Measurements from ENCODE around the gene ZCCHC4. TPM values are rescaled to one million over a fixed set of nuclear protein-coding genes. Genes with fewer than 3 reads are reported as not detected.
A peak's percentile ranks its signal among the peaks of the same experiment; 100 is the strongest.
"Not testable (repeated sequence)": the region's sequence is repeated elsewhere in the genome, so short reads cannot be mapped to it uniquely, and the experiment has no call there.

The ZCCHC4 gene
- polyA plus RNA-seq, 1 donor = 12.2 TPM

DNA sequence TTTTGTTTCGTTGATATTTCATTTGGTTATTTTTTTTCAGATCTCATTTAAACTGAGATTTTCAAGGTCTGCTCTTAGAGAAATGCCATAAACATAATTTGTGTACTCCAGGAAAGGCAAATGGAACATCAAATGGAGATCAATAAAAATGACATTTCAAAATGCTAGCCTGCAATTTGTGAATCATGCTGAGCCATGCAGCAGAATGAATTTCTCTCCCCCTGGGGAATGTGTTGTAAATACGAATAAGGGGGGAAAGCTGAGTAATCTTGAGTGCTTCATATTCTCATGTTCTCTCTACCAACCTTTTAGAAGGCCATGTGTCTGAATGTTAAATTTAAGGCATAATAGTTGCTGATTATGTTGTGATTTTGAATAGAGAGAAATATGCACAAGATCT, 7.8 kb downstream of the ZCCHC4 start:
- no peaks in the 10 kb centered on the region for H3K4me1 ChIP-seq (ENCODE audit: control insufficient read depth, insufficient read depth, low read length)
- no peak overlapping the region for H3K4me3 ChIP-seq (ENCODE audit: low read length)
- no peaks in the 10 kb centered on the region for H3K27me3 ChIP-seq (ENCODE audit: control insufficient read depth, insufficient read depth, low read length)
- WGBS (ENCODE audit: insufficient coverage, low lambda C conversion rate) = 100% methylated on average over 1 of the region's 2 CpGs
- H3K27ac ChIP-seq (ENCODE audit: low read length) = no peak overlapping the region
- peaks cover 25% of the 10 kb centered on the region for H3K36me3 ChIP-seq (ENCODE audit: control insufficient read depth, insufficient read depth, low read length)
- no peak for DNase-seq
- H3K9me3 ChIP-seq (ENCODE audit: control insufficient read depth, low read depth, low read length) = no peaks in the 10 kb centered on the region

DNA sequence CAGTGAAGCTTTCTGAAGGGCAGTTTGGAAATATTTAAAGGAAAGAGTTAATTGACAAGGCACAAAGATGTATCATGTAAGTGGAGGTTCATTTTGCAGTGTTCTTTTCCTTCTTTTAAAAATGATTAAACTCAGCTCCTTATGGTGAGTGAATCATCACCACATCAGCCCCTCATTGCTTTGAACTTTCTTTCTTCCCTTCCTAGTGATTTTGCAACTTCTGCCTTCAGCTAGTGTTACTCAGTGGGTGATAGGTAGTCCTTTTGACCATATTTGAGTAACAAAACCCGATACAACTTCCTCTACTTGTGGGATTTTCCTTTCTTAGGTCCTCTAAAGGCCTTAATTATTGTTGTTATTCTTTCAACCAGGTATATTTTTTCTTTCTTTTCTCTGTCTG, 8.2 kb downstream of the ZCCHC4 start:
- H3K9me3 ChIP-seq (ENCODE audit: control insufficient read depth, low read depth, low read length) = no peaks in the 10 kb centered on the region
- 71% methylated on average over 1 of the region's 1 CpG for WGBS (ENCODE audit: insufficient coverage, low lambda C conversion rate)
- DNase-seq = no peak
- H3K4me3 ChIP-seq (ENCODE audit: low read length) = no peak overlapping the region
- no peak overlapping the region for H3K27ac ChIP-seq (ENCODE audit: low read length)
- H3K36me3 ChIP-seq (ENCODE audit: control insufficient read depth, insufficient read depth, low read length) = peaks cover 20% of the 10 kb centered on the region
- H3K4me1 ChIP-seq (ENCODE audit: control insufficient read depth, insufficient read depth, low read length) = no peaks in the 10 kb centered on the region
- H3K27me3 ChIP-seq (ENCODE audit: control insufficient read depth, insufficient read depth, low read length) = no peaks in the 10 kb centered on the region

DNA sequence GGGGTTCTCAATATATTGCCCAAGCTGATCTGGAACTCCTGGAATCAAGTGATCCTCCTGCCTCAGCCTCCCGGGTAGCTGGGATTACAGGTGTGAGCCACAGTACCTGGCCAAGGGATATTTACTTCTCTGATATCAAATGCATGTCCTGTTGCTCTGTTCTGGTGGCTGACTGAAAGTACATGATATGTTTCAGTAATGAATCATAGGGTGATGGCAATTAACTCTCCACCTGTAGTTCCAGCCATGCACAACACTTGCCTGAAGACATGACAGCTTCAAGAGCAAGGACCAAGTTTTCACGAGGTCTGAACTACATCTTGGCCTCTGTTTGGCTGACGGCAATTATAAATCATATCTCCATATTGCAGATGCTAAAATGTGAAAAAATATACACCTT, 9.1 kb downstream of the ZCCHC4 start:
- no peak overlapping the region for H3K4me3 ChIP-seq (ENCODE audit: low read length)
- WGBS (ENCODE audit: insufficient coverage, low lambda C conversion rate) = no CpG with 5 or more reads among the region's 3 CpGs
- no peak overlapping the region for H3K27ac ChIP-seq (ENCODE audit: low read length)
- H3K9me3 ChIP-seq (ENCODE audit: control insufficient read depth, low read depth, low read length) = no peaks in the 10 kb centered on the region
- DNase-seq = no peak
- no peaks in the 10 kb centered on the region for H3K4me1 ChIP-seq (ENCODE audit: control insufficient read depth, insufficient read depth, low read length)
- H3K27me3 ChIP-seq (ENCODE audit: control insufficient read depth, insufficient read depth, low read length) = no peaks in the 10 kb centered on the region
- peaks cover 17% of the 10 kb centered on the region for H3K36me3 ChIP-seq (ENCODE audit: control insufficient read depth, insufficient read depth, low read length)

DNA sequence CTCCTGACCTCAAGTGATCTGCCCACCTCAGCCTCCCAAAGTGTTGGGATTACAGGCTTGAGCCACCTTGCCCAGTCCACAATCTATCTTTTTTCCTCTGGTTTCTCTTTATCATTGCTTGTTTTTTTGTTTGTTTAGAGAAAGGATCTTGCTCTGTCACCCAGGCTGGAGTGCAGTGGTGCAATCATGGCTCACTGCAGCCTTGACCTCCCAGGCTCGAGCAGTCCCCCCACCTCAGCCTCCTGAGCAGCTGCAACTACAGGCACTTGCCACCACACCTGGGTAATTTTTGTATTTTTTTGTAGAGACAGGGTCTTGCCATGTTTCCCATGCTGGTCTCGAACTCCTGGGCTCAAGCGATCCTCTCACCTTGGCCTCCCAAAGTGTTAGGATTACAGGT, 15.9 kb downstream of the ZCCHC4 start:
- H3K36me3 ChIP-seq (ENCODE audit: control insufficient read depth, insufficient read depth, low read length); H3K4me3 ChIP-seq (ENCODE audit: low read length); H3K4me1 ChIP-seq (ENCODE audit: control insufficient read depth, insufficient read depth, low read length); H3K27ac ChIP-seq (ENCODE audit: low read length); DNase-seq; H3K27me3 ChIP-seq (ENCODE audit: control insufficient read depth, insufficient read depth, low read length); H3K9me3 ChIP-seq (ENCODE audit: control insufficient read depth, low read depth, low read length): not testable (repeated sequence)
- no CpG with 5 or more reads among the region's 3 CpGs for WGBS (ENCODE audit: insufficient coverage, low lambda C conversion rate)

DNA sequence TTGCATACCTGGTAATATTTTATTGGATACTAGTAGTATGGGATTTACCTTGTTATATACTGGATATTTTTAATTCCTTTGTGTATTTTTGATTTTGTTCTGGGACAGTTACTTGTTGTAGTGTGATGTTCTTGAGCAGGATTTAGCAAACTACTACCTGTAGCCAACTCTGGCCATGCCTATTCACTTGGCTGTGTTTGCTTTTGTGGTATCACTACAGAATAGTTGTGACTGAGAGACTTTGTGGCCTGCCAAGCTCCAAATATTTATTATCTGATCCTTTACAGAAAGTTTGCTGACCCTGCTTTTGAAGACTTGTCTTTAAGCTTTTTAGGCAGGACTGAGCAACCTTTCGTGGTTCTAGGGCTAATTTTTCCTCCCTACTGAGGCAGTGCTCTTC, 17.8 kb downstream of the ZCCHC4 start:
- H3K4me1 ChIP-seq (ENCODE audit: control insufficient read depth, insufficient read depth, low read length) = no peaks in the 10 kb centered on the region
- no CpG with 5 or more reads among the region's 1 CpG for WGBS (ENCODE audit: insufficient coverage, low lambda C conversion rate)
- no peak overlapping the region for H3K27ac ChIP-seq (ENCODE audit: low read length)
- no peak overlapping the region for H3K4me3 ChIP-seq (ENCODE audit: low read length)
- H3K27me3 ChIP-seq (ENCODE audit: control insufficient read depth, insufficient read depth, low read length) = no peaks in the 10 kb centered on the region
- no peaks in the 10 kb centered on the region for H3K9me3 ChIP-seq (ENCODE audit: control insufficient read depth, low read depth, low read length)
- no peak for DNase-seq
- H3K36me3 ChIP-seq (ENCODE audit: control insufficient read depth, insufficient read depth, low read length) = peaks cover 13% of the 10 kb centered on the region

DNA sequence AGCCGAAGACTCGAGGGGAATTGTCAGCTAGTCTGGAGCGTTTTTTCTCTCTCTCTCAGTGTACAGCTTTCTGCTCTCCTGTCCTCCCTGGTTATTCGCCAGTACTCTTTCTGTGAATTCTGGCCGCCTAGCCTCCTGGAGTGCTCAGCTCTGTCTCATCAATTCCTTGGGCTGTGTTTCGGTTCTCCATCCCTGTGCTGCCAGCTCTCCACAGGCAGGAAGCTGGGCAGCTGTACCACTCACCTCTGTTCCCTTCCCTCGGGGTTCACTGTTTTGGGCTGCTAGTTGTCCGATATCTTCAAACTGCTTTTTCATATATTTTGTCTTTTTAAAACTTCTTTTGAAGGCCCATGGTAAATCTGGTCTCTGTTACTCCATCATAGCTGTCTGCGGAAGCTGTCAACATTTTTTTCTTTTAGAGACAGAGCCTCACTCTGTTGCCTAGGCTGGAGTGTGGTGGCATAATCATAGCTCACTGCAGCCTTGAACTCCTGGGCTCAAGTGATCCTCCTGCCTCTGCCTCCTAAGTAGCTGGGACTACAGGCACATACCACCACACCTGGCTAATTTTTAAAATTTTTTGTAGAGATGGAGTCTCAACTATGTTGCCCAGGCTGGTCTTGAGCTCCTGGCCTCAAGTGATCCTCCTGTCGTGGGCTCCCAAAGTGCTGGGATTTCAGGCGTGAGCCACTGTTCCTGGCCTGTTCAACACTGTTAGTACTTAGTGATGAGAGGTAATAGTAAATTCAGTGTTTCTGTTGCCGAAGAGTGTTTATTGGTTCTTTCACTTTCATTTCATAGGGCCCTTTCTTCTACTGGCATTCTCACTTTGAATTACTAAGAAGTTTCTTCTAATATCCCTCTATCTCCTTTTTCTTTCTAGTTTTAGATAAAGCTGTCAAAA, 18.6 kb downstream of the ZCCHC4 start:
- Histone ChIP-seq H3K27ac (ENCODE audit: low read length) (no peak overlapping the region), H3K36me3 (ENCODE audit: control insufficient read depth, insufficient read depth, low read length) (peaks cover 13% of the 10 kb centered on the region), H3K9me3 (ENCODE audit: control insufficient read depth, low read depth, low read length) (no peaks in the 10 kb centered on the region), H3K4me1 (ENCODE audit: control insufficient read depth, insufficient read depth, low read length) (no peaks in the 10 kb centered on the region), H3K4me3 (ENCODE audit: low read length) (no peak overlapping the region), H3K27me3 (ENCODE audit: control insufficient read depth, insufficient read depth, low read length) (no peaks in the 10 kb centered on the region)
- DNase-seq = peak in 1 of 2 donors; percentile 20
- 93% methylated on average over 5 of the region's 12 CpGs for WGBS (ENCODE audit: insufficient coverage, low lambda C conversion rate)

DNA sequence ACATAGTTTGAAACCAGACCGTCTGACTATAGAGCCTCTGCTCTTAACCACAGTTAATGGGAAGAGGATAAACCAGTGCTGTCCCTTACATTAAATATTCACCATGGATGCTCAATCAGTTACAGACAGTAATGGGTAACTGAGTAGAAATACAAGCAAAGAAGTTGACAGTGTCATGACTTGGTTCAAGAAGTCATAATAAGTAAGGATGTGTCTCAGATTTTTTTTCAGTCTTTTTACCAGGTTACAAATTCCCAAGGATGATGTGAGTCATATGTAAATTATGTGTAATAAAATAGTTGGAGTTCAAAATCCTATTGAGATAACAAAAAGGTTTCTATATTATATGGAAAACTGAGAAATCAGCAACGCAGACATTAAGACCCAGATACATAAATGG, 31.1 kb downstream of the ZCCHC4 start:
- H3K4me3 ChIP-seq (ENCODE audit: low read length) = no peak overlapping the region
- H3K27me3 ChIP-seq (ENCODE audit: control insufficient read depth, insufficient read depth, low read length) = no peaks in the 10 kb centered on the region
- no peaks in the 10 kb centered on the region for H3K9me3 ChIP-seq (ENCODE audit: control insufficient read depth, low read depth, low read length)
- H3K36me3 ChIP-seq (ENCODE audit: control insufficient read depth, insufficient read depth, low read length) = peaks cover 7% of the 10 kb centered on the region
- H3K4me1 ChIP-seq (ENCODE audit: control insufficient read depth, insufficient read depth, low read length) = no peaks in the 10 kb centered on the region
- peak; percentile 23 to 73 for DNase-seq
- 40% methylated on average over 1 of the region's 2 CpGs for WGBS (ENCODE audit: insufficient coverage, low lambda C conversion rate)
- H3K27ac ChIP-seq (ENCODE audit: low read length) = peak overlapping the region; percentile 41

DNA sequence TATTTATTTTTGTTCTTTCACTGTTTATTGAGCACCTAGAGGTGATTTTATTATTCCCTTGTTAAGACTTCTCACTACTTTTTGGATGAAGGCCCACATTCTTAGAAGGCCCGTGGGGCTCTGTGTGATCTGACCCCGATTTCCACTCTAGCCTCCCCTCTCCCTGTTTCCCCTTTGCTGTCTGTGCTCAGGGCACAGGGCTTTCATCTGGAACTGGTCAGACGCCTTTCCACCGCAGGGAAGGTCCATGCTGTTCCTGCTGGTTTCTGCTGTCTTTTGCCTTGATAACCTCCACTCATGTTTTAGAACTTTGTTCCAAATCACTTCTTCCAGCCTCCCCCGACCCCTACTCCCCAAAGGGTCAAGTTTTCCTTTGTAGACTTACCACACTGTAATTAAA, 33.2 kb downstream of the ZCCHC4 start:
- no peak for DNase-seq
- peaks cover 6% of the 10 kb centered on the region for H3K36me3 ChIP-seq (ENCODE audit: control insufficient read depth, insufficient read depth, low read length)
- 100% methylated on average over 2 of the region's 5 CpGs for WGBS (ENCODE audit: insufficient coverage, low lambda C conversion rate)
- H3K9me3 ChIP-seq (ENCODE audit: control insufficient read depth, low read depth, low read length) = no peaks in the 10 kb centered on the region
- H3K4me1 ChIP-seq (ENCODE audit: control insufficient read depth, insufficient read depth, low read length) = no peaks in the 10 kb centered on the region
- H3K27me3 ChIP-seq (ENCODE audit: control insufficient read depth, insufficient read depth, low read length) = no peaks in the 10 kb centered on the region
- H3K27ac ChIP-seq (ENCODE audit: low read length) = no peak overlapping the region
- no peak overlapping the region for H3K4me3 ChIP-seq (ENCODE audit: low read length)

DNA sequence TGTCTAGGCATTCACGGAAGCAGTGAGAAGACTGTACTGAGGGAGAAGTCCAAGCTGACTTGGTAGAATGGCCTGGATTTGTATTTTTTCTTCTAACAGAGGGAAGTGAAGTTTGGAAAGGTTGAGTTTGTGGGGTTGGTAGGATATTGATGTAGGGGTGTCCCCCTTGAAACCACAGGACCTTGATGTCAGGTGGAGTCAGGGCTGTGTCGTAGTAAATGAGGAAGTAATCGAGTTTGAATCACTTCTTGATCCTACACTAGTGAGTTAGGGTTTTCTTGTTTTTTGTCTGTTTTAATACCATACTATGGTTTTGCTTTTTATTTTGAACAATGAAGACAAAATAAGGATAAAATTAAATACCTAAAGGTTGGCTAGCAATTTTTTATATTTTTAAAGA, 34.3 kb downstream of the ZCCHC4 start:
- 96% methylated on average over 3 of the region's 3 CpGs for WGBS (ENCODE audit: insufficient coverage, low lambda C conversion rate)

DNA sequence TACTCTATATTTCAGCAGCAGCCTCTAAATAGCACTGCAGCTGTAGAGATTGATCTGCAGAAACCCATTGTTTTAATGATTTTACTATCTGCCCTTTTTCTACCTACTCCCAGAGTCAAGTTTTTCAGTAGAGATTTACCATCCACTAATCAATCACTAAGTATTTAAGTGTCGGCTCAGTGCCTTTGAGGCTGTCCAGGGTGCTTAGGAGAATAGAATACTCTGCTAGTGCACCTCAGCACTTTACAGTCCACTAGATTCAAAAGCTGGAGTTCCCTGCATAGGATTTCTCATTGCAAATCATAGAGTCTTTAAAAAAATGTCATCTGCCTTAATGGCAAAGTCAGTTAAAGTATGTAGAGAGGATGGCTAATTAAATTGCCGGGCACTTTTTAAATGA, 34.9 kb downstream of the ZCCHC4 start:
- WGBS (ENCODE audit: insufficient coverage, low lambda C conversion rate) = 20% methylated on average over 1 of the region's 2 CpGs
- no peak for DNase-seq
- no peaks in the 10 kb centered on the region for H3K4me1 ChIP-seq (ENCODE audit: control insufficient read depth, insufficient read depth, low read length)

More for the DNA sequence above, 34.3 kb downstream of the ZCCHC4 start:
- Histone ChIP-seq H3K4me3 (ENCODE audit: low read length) (no peak overlapping the region), H3K27ac (ENCODE audit: low read length) (no peak overlapping the region), H3K9me3 (ENCODE audit: control insufficient read depth, low read depth, low read length) (no peaks in the 10 kb centered on the region), H3K4me1 (ENCODE audit: control insufficient read depth, insufficient read depth, low read length) (no peaks in the 10 kb centered on the region), H3K27me3 (ENCODE audit: control insufficient read depth, insufficient read depth, low read length) (no peaks in the 10 kb centered on the region), H3K36me3 (ENCODE audit: control insufficient read depth, insufficient read depth, low read length) (peaks cover 9% of the 10 kb centered on the region)
- no peak for DNase-seq

DNA sequence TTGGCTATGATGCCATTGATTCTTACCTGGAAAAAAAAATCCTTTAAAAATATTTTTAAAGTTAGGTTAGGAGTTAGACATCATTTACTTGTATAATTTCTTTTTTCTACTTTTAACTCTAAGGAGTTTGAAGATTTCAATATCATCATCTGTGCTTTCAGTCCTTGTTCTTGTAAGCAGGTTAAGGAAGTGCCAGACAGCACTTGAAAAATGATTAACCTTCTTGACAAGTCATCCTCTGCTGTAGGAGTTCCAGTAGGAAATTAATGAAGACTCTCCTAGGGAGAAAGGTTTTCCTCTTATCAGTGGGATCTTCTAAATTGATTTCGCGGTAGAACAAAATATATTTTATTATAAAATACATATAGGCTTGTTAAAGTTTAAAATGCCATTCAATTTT, 35.4 kb downstream of the ZCCHC4 start:
- WGBS (ENCODE audit: insufficient coverage, low lambda C conversion rate) = no CpG with 5 or more reads among the region's 2 CpGs
- Histone ChIP-seq H3K27me3 (ENCODE audit: control insufficient read depth, insufficient read depth, low read length) (no peaks in the 10 kb centered on the region), H3K27ac (ENCODE audit: low read length) (no peak overlapping the region), H3K4me1 (ENCODE audit: control insufficient read depth, insufficient read depth, low read length) (no peaks in the 10 kb centered on the region), H3K4me3 (ENCODE audit: low read length) (no peak overlapping the region), H3K36me3 (ENCODE audit: control insufficient read depth, insufficient read depth, low read length) (peaks cover 11% of the 10 kb centered on the region), H3K9me3 (ENCODE audit: control insufficient read depth, low read depth, low read length) (no peaks in the 10 kb centered on the region)
- DNase-seq = no peak

More for the DNA sequence above, 34.9 kb downstream of the ZCCHC4 start:
- H3K9me3 ChIP-seq (ENCODE audit: control insufficient read depth, low read depth, low read length) = no peaks in the 10 kb centered on the region
- H3K27ac ChIP-seq (ENCODE audit: low read length) = no peak overlapping the region
- H3K27me3 ChIP-seq (ENCODE audit: control insufficient read depth, insufficient read depth, low read length) = no peaks in the 10 kb centered on the region
- H3K36me3 ChIP-seq (ENCODE audit: control insufficient read depth, insufficient read depth, low read length) = peaks cover 11% of the 10 kb centered on the region
- H3K4me3 ChIP-seq (ENCODE audit: low read length) = no peak overlapping the region

Measured in large intestine (tissue), 3 donors.